Measurements from ENCODE around the gene CLMN.

GRCh38 chr14:95335071-95335470, 15.4 kb upstream of the CLMN start:
- TF ChIP-seq POLR2AphosphoS5 (IDR thresholded peaks at IDR 0.05) (no peak), CTCF (IDR thresholded peaks at IDR 0.05; ENCODE audit: poor library complexity, severe bottlenecking) (no peak)

All from neural cell (in vitro differentiated cells).